ENCODE results near the gene HYOU1.
"Not testable (repeated sequence)": the region's sequence is repeated elsewhere in the genome, so short reads cannot be mapped to it uniquely, and the experiment has no call there.

The HYOU1 gene

GRCh38 chr11:119024430-119025098 lies 32.4 kb downstream of the HYOU1 start:
- FAIRE-seq = no peak
- no peak for DNase-seq (ENCODE audit: insufficient read length, low spot score)

DNA sequence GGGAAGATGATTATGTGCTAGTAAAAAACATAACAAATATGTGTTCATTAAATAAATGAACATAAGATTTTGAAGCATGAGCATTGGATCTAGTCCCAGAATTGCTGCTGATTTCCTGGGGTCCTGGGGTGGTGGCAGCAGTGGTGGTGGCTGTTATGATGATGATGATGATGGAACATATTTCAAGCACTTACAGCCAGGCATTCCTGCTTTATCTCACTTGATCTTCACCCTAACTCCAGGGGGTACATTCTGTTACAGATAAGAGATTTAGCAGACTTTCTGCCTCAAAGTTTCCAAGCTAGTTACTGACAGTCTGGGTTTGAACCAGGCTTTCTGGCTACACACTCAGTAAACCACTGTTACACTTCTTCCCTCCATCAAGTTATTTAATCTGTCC lies 33.3 kb downstream of the HYOU1 start:
- no peak for FAIRE-seq
- no peak for DNase-seq (ENCODE audit: insufficient read length, low spot score)

DNA sequence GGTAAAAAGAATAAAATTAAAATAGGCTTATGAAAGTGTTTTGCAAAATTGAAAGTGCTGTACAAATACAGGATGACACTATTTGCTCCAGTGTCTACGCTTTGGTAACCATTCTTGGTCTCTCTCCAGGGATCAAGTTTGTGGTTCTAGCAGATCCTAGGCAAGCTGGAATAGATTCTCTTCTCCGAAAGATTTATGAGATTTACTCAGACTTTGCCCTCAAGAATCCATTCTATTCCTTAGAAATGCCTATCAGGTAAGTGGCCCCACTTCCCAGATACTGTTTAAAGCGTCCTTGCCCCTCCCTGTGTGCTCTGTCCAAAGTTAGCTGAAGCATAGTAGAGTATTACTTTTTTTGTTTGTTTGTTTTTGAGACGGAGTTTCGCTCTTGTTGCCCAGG lies 35.4 kb downstream of the HYOU1 start:
- no peak for FAIRE-seq

GRCh38 chr11:119019996-119020395 lies 37.0 kb downstream of the HYOU1 start:
- FAIRE-seq = no peak
- no peak for DNase-seq (ENCODE audit: insufficient read length, low spot score)

More for the DNA sequence above, 35.4 kb downstream of the HYOU1 start:
- no peak for DNase-seq (ENCODE audit: insufficient read length, low spot score)

DNA sequence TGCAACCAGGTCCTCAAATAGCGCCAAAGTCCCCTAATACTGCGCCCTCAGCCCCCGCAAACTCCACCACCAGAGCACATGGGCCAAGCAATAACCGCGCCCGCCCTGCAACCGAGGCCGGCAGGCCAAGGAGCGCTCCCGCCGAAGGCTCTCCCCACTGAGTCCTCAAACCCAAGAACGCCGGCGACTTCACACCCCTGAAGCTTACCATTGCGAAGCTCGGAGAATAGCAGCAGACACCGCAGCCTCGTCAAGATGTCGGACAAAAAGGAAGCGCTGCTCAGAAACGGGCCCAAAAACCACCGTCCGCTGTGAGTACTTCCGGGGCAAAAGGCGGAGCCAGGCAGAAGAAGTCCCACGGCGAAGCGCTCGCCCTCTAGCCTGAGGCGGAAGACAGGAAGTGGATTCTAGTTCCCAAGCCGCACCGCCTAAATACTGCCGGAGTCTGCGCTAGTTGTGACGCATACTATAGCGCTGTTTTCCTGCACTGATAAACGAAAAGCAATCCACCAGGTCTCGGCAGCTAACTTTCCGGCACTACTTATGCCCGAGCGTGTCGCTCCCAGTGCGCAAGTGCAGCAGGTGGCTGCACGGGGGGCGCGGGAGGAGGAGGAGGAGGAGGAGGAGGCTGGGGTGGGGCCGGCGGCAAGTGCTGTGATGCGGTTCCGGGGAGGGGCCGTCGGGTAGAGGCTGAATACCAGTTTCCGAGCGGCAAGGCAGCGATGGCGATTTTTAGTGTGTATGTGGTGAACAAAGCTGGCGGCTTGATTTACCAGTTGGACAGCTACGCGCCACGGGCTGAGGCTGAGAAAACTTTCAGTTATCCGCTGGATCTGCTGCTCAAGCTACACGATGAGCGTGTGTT lies 38.7 kb downstream of the HYOU1 start, which contains the start of the genes RPS25 and TRAPPC4:
RPS25 (minus strand) TSS at position 270 of the 865 bp plus-strand sequence; CDS start at position 211, 59 bp downstream.
TRAPPC4 (plus strand) TSS at position 693 of the 865 bp plus-strand sequence; CDS start at position 723, 30 bp downstream.
- DNase-seq (ENCODE audit: insufficient read length, low spot score) (peak; percentile 88), FAIRE-seq (peak; percentile 94)

DNA sequence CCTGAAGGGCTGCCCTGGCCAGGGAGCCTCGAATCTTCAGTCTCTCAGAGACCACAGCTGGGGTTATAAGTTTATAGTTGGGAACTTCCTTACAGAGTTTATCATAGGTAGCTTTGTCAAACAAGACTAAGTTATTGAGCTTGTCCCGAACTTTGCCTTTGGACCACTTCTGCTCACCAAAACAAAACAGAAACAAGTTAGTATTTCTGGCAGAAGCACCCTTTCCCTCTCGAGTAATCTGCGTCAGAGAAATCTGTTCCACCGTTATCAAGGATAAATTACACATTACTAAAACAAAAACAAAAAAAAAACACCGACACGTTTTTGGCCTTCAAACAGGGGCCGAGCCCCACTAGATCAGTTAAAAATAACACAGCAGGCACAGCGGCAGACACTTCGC lies 39.6 kb downstream of the HYOU1 start:
- not testable (repeated sequence) for FAIRE-seq; DNase-seq (ENCODE audit: insufficient read length, low spot score)

GRCh38 chr11:119016216-119017009 lies 40.6 kb downstream of the HYOU1 start:
- DNase-seq (ENCODE audit: insufficient read length, low spot score) = no peak
- FAIRE-seq = no peak

GRCh38 chr11:119015054-119015611 lies 41.9 kb downstream of the HYOU1 start:
- DNase-seq (ENCODE audit: insufficient read length, low spot score) (no peak), FAIRE-seq (no peak)

DNA sequence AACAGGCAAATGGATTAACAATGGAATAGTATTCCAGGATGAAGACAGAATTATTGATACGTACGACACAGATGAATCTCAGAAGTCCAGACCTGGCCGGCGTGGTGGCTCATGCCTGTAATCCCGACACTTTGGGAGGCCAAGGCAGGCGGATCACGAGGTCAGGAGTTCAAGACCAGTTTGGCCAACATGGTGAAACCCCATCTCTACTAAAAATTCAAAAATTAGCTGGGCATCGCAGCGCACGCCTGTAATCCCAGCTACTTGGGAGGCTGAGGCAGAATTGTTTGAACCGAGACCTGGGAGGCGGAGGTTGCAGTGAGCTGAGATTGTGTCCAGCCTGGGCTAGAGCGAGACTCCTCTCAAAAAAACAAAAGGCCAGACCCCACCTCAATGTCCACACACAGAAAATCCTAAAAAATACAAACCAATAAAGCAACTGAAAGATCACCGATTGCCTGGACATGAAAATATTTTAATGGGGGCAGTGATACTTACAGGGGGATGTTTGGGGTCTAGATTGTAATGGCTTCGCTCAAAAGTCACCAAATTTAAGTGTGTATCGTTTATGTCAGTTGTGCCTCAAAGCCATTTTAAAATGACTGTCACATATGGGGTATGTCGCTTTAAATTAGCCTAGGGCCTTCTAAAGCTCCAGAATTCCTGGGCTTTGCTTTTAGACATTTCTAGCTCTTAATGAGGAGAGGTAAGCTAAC lies 42.6 kb downstream of the HYOU1 start:
- no peak for FAIRE-seq

GRCh38 chr11:119012629-119013170 lies 44.3 kb downstream of the HYOU1 start:
- no peak for FAIRE-seq
- no peak for DNase-seq (ENCODE audit: insufficient read length, low spot score)

More for the DNA sequence above, 42.6 kb downstream of the HYOU1 start:
- no peak for DNase-seq (ENCODE audit: insufficient read length, low spot score)

DNA sequence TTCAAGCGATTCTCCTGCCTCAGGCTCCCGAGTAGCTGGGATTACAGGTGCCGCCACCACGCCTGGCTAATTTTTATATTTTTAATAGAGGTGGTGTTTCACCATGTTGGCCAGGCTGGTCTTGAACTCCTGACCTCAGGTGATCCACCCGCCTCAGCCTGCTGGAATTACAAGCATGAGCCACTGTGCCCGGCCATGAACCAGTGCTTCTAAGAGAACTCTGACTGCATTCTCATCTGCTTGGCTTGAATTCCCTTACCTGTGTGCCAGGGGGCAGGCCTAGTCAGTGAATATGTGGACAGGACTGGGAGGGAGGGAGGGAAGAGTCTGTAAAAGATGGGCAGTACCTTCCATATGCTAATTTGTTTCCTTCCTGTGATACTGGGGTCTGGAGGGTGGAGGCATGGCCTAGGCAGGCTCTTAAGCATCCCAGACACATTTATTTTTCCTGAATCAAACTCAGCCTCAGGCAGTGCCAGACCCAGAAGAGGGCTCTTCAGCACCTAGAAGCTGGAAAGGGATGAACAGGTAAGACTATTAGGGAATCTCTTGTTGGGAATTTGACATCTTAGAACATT lies 45.4 kb downstream of the HYOU1 start:
- no peak for FAIRE-seq
- no peak for DNase-seq (ENCODE audit: insufficient read length, low spot score)

GRCh38 chr11:119006656-119007055 lies 50.3 kb downstream of the HYOU1 start:
- no peak for FAIRE-seq
- DNase-seq (ENCODE audit: insufficient read length, low spot score) = no peak

DNA sequence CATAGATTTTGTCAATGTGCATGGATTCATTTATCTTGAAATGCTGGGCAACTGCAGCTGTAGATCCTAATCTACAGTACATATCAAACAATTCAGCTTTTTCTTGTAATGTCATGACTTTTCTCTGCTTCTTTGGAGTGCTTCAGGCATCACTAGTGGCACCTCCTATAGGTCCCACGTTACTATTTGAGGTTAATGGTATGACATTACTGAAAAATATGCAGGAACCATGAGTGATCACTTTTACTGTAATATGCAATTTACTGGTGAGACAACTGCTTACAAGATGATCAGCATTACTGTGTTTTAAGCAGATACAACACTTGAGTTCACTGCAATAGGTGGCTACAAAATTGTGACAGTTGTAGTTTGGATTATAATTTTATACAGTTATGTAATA lies 56.1 kb downstream of the HYOU1 start:
- DNase-seq (ENCODE audit: insufficient read length, low spot score) (no peak), FAIRE-seq (no peak)

DNA sequence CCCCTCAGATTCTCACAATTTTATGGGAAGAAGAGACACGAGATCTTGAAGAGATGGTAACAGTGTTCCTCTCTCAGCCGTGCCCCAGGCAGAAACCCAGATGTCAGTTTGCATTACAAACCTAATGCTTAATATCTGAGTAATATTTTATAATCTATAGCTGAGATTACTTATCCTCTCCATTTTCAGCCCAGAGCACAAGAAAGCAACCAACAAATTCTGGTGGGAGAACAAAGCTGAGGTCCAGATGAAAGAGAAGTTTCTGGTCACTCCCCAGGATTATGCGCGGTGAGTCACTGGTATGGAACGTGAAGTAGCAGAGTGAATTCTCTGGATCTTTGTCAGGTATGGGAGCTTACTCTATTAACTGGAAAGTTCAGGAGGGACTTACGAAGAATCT lies 58.2 kb downstream of the HYOU1 start:
- no peak for DNase-seq (ENCODE audit: insufficient read length, low spot score)
- no peak for FAIRE-seq

DNA sequence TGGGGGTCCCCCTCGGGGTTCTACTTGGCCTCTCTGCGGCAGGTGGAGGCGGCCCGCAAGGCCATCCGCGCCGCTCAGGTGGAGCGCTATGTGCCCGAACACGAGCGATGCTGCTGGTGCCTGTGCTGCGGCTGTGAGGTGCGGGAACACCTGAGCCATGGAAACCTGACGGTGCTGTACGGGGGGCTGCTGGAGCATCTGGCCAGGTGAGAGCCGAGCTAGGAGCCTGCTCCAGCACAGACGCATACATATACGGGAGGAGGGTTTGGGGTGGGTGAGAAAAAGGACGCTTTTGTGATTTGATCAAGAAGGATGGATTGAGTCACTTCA lies 58.7 kb downstream of the HYOU1 start:
- no peak for DNase-seq (ENCODE audit: insufficient read length, low spot score)
- peak; percentile 56 for FAIRE-seq

DNA sequence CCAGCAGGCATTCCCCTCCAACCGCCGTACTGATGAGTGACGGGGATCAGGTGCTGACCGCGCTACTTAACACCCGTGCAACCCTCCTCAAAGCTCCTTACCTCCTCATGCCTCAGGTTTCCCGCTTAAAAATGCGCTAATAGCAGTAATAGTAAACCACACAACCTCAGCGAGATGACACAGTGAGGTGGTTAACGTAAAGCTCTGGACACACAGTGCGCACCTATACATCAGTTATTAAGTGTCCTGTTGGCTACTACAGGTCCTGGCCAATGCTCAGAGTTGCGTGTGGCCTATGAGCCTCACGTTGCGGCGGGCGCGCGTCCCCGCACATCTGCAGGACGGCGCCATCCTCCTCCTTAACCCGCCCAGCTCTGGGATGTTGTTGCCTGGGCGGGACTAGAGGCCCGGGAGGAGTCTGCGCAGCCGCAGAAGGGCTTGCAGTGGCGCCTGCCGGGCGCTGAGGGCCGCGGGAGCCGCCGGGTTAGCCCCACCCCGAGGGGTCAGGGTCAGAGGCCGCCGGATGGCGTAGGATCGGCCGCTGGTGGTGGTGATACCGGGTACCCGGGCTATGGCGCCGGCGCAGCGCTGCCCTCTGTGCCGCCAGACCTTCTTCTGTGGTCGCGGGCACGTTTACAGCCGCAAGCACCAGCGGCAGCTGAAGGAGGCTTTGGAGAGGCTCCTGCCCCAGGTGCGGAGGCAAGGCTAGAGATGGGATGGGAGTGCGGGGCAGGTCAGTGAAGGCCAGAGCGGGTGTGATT lies 59.2 kb downstream of the HYOU1 start, which contains the start of gene CENATAC:
CENATAC (plus strand) TSS at position 512 of the 761 bp plus-strand sequence; CDS start at position 572, 60 bp downstream.
- peak; percentile 88 for FAIRE-seq
- peak; percentile 97 for DNase-seq (ENCODE audit: insufficient read length, low spot score)

GRCh38 chr11:118996926-118997626 lies 59.9 kb downstream of the HYOU1 start:
- DNase-seq (ENCODE audit: insufficient read length, low spot score) (peak; percentile 78), FAIRE-seq (peak; percentile 92)

Data from GM19239 (cell line).